ENCODE measurements around the gene ATP10B.

DNA sequence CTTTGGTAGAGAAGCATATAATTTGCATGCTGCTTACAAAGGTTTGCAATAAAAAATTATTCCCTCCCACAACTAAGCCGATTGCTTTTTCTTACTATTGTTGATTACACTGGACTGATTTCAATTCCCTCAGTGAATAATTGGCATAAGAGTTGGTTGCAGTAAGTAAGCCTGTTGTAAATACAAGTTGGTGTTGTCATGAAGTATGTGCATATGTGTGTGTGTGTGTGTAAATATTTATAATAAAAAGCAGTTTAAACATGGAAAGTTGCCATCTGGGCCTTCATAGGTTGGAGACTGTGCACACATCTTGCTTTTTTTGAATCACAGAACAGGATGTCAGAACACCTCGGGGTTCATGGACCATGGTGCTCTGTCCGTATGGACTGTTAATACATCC lies 131.2 kb downstream of the ATP10B start:
- TF ChIP-seq, protein P1, sequence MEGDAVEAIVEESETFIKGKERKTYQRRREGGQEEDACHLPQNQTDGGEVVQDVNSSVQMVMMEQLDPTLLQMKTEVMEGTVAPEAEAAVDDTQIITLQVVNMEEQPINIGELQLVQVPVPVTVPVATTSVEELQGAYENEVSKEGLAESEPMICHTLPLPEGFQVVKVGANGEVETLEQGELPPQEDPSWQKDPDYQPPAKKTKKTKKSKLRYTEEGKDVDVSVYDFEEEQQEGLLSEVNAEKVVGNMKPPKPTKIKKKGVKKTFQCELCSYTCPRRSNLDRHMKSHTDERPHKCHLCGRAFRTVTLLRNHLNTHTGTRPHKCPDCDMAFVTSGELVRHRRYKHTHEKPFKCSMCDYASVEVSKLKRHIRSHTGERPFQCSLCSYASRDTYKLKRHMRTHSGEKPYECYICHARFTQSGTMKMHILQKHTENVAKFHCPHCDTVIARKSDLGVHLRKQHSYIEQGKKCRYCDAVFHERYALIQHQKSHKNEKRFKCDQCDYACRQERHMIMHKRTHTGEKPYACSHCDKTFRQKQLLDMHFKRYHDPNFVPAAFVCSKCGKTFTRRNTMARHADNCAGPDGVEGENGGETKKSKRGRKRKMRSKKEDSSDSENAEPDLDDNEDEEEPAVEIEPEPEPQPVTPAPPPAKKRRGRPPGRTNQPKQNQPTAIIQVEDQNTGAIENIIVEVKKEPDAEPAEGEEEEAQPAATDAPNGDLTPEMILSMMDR (tag by site-specific recombination; IDR thresholded peaks at IDR 0.05), result no peak
- TF ChIP-seq, protein P2, sequence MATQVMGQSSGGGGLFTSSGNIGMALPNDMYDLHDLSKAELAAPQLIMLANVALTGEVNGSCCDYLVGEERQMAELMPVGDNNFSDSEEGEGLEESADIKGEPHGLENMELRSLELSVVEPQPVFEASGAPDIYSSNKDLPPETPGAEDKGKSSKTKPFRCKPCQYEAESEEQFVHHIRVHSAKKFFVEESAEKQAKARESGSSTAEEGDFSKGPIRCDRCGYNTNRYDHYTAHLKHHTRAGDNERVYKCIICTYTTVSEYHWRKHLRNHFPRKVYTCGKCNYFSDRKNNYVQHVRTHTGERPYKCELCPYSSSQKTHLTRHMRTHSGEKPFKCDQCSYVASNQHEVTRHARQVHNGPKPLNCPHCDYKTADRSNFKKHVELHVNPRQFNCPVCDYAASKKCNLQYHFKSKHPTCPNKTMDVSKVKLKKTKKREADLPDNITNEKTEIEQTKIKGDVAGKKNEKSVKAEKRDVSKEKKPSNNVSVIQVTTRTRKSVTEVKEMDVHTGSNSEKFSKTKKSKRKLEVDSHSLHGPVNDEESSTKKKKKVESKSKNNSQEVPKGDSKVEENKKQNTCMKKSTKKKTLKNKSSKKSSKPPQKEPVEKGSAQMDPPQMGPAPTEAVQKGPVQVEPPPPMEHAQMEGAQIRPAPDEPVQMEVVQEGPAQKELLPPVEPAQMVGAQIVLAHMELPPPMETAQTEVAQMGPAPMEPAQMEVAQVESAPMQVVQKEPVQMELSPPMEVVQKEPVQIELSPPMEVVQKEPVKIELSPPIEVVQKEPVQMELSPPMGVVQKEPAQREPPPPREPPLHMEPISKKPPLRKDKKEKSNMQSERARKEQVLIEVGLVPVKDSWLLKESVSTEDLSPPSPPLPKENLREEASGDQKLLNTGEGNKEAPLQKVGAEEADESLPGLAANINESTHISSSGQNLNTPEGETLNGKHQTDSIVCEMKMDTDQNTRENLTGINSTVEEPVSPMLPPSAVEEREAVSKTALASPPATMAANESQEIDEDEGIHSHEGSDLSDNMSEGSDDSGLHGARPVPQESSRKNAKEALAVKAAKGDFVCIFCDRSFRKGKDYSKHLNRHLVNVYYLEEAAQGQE (tag by site-specific recombination; IDR thresholded peaks at IDR 0.05), result no peak
- no peak for TF ChIP-seq ZNF292 (tag by site-specific recombination; IDR thresholded peaks at IDR 0.05; ENCODE audit: borderline replicate concordance, low read depth)
- TF ChIP-seq, protein P3, sequence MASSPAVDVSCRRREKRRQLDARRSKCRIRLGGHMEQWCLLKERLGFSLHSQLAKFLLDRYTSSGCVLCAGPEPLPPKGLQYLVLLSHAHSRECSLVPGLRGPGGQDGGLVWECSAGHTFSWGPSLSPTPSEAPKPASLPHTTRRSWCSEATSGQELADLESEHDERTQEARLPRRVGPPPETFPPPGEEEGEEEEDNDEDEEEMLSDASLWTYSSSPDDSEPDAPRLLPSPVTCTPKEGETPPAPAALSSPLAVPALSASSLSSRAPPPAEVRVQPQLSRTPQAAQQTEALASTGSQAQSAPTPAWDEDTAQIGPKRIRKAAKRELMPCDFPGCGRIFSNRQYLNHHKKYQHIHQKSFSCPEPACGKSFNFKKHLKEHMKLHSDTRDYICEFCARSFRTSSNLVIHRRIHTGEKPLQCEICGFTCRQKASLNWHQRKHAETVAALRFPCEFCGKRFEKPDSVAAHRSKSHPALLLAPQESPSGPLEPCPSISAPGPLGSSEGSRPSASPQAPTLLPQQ (tag by site-specific recombination; IDR thresholded peaks at IDR 0.05), result no peak
- TF ChIP-seq ZNF670 (tag by site-specific recombination; IDR thresholded peaks at IDR 0.05; ENCODE audit: low read depth), result no peak
- TF ChIP-seq, protein P4, sequence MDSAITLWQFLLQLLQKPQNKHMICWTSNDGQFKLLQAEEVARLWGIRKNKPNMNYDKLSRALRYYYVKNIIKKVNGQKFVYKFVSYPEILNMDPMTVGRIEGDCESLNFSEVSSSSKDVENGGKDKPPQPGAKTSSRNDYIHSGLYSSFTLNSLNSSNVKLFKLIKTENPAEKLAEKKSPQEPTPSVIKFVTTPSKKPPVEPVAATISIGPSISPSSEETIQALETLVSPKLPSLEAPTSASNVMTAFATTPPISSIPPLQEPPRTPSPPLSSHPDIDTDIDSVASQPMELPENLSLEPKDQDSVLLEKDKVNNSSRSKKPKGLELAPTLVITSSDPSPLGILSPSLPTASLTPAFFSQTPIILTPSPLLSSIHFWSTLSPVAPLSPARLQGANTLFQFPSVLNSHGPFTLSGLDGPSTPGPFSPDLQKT (IDR thresholded peaks at IDR 0.05; ENCODE audit: borderline replicate concordance, low read depth, low read length), result no peak
- no peak for TF ChIP-seq ZNF76 (tag by site-specific recombination; IDR thresholded peaks at IDR 0.05; ENCODE audit: borderline replicate concordance, low read depth)
- no peak for TF ChIP-seq ZNF610 (tag by site-specific recombination; IDR thresholded peaks at IDR 0.05; ENCODE audit: borderline replicate concordance)
- no peak for TF ChIP-seq ZNF140 (tag by site-specific recombination; IDR thresholded peaks at IDR 0.05)
- TF ChIP-seq, protein P5, sequence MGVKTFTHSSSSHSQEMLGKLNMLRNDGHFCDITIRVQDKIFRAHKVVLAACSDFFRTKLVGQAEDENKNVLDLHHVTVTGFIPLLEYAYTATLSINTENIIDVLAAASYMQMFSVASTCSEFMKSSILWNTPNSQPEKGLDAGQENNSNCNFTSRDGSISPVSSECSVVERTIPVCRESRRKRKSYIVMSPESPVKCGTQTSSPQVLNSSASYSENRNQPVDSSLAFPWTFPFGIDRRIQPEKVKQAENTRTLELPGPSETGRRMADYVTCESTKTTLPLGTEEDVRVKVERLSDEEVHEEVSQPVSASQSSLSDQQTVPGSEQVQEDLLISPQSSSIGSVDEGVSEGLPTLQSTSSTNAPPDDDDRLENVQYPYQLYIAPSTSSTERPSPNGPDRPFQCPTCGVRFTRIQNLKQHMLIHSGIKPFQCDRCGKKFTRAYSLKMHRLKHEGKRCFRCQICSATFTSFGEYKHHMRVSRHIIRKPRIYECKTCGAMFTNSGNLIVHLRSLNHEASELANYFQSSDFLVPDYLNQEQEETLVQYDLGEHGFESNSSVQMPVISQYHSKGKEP (tag by site-specific recombination; IDR thresholded peaks at IDR 0.05), result no peak
- TF ChIP-seq ZNF132 (tag by site-specific recombination; IDR thresholded peaks at IDR 0.05; ENCODE audit: borderline replicate concordance), result no peak

Data from HEK293 (cell line).